Sigmoid colon (tissue), 4 donors: ENCODE measurements around the gene PTPN14.

Source experiments
- CTCF ChIP-seq, 4 experiments: fragments of 450-650 bp in 3 of 4; fragments of 200-600 bp in 1 of 4; IDR thresholded peaks; one replicate each; pipeline ENCODE4 v1.5.1; 2016 to 2019; ENCODE audit warnings: antibody characterized with exemption in 4 of 4, mild to moderate bottlenecking in 3 of 4, moderate library complexity in 2 of 4
- EP300 ChIP-seq, 4 donors: sonication (generic); formaldehyde crosslinking; IDR thresholded peaks; one replicate each; pipeline ENCODE4 v1.6.1; 2017; ENCODE audit warnings: antibody characterized with exemption in 4 of 4
- POLR2A ChIP-seq, 2 donors: fragments of 450-650 bp; IDR thresholded peaks; one replicate each; pipeline ENCODE4 v1.6.1; 2016; ENCODE audit warnings: antibody characterized with exemption in 2 of 2, mild to moderate bottlenecking in 2 of 2, moderate library complexity in 2 of 2
- POLR2AphosphoS5 ChIP-seq, 4 donors: sonication (generic); formaldehyde crosslinking; IDR thresholded peaks; one replicate each; pipeline ENCODE4 v1.6.1; 2017; ENCODE audit warnings: antibody characterized with exemption in 4 of 4

DNA sequence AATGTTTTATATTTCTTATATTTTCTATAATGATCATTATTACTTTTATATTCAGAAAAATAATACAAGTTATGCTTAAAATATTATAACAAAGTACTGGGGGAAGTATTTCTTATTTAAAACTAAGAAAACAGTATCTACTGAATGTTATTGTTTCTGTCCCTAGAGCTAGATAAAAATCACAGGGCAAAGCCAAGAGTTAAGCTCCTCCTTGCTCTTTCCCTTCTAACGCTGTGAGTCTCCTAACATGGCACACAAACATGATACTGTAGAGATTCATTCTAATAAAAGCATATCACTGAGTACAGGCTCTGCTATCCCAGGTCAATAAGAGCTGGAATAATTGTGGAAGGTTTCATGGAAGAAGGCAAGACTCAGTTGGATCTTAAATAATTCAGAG, 53.4 kb downstream of the PTPN14 start:
- TF ChIP-seq CTCF (IDR thresholded peaks at IDR 0.05) (no peak), POLR2AphosphoS5 (IDR thresholded peaks at IDR 0.05) (no peak), POLR2A (IDR thresholded peaks at IDR 0.05) (no peak), EP300 (IDR thresholded peaks at IDR 0.05) (no peak)
